IMR-90 (cell line): ENCODE results near the gene FMC1. TPM values are rescaled to one million over a fixed set of nuclear protein-coding genes. Genes with fewer than 3 reads are reported as not detected.

ENCODE experiments used
- ATAC-seq: fragments of 200-7000 bp; cut with Tn5 transposase; 2 replicates; pipeline ENCODE4 v1.9.1; 2020; ENCODE audit warnings: low read depth, mild to moderate bottlenecking, moderate library complexity
- BruUV-seq: library from RNA; stranded (reverse); fragments of 400-500 nt; replicated peaks from 2 replicates; lab custom pipeline; 2021; lab: Mats Ljungman, UMichigan
- CTCF ChIA-PET: fragments of 300-600 bp; formaldehyde crosslinking; extraction: SDS; loops from one replicate; lab custom pipeline; 2021; ENCODE audit warnings: antibody characterized with exemption; lab: Yijun Ruan, JAX
- POLR2A ChIA-PET: fragments of 300-600 bp; sonication (Branson Sonifier 250); formaldehyde crosslinking; loops from one replicate; lab custom pipeline; 2022; ENCODE audit warnings: antibody characterized with exemption; ENCODE audit not compliant: unreplicated experiment; lab: Charles Lee
- DNase-seq: peaks from one replicate; pipeline ENCODE4 v3.0.0; 2013
- H2AFZ ChIP-seq: replicated peaks from 2 replicates; pipeline ENCODE3; 2013; ENCODE audit warnings: low read length, mild to moderate bottlenecking; ENCODE audit not compliant: poor library complexity
- H2AK5ac ChIP-seq: 2 replicates; pipeline ENCODE4 v1.6.1; 2013; ENCODE audit warnings: low read depth, low read length, inconsistent platforms
- H2AK9ac ChIP-seq: replicated peaks from 2 replicates; pipeline ENCODE3; 2013; ENCODE audit warnings: mild to moderate bottlenecking, low read depth, low read length, moderate library complexity; ENCODE audit not compliant: poor library complexity
- H2BK120ac ChIP-seq: 2 replicates; pipeline ENCODE4 v1.6.1; 2013; ENCODE audit warnings: low read depth, low read length, inconsistent platforms
- H2BK15ac ChIP-seq: 3 replicates; pipeline ENCODE4 v1.6.1; 2013; ENCODE audit warnings: low read depth, low read length, inconsistent platforms
- H2BK20ac ChIP-seq: 2 replicates; pipeline ENCODE4 v1.6.1; 2013; ENCODE audit warnings: low read depth, mild to moderate bottlenecking, inconsistent platforms, low read length, moderate library complexity
- H2BK5ac ChIP-seq: 2 replicates; pipeline ENCODE4 v1.6.1; 2013; ENCODE audit warnings: mild to moderate bottlenecking, low read depth, low read length, inconsistent platforms; ENCODE audit not compliant: poor library complexity, severe bottlenecking
- H3K14ac ChIP-seq: replicated peaks from 2 replicates; pipeline ENCODE4 v1.6.1; 2013; ENCODE audit warnings: low read depth, low read length, inconsistent platforms
- H3K18ac ChIP-seq: 2 replicates; pipeline ENCODE4 v1.6.1; 2013; ENCODE audit warnings: low read depth, low read length, control low read depth
- H3K23ac ChIP-seq: 2 replicates; pipeline ENCODE4 v1.6.1; 2013; ENCODE audit warnings: low read depth, low read length, inconsistent platforms
- H3K27ac ChIP-seq: 2 replicates; pipeline ENCODE4 v1.5.1; 2013; ENCODE audit warnings: mild to moderate bottlenecking, control low read depth, low read length; ENCODE audit not compliant: insufficient read depth
- H3K27me3 ChIP-seq: 2 replicates; pipeline ENCODE4 v1.6.1; 2013; ENCODE audit warnings: low read length; ENCODE audit not compliant: control insufficient read depth, insufficient read depth
- H3K36me3 ChIP-seq: 2 replicates; pipeline ENCODE4 v1.6.1; 2013; ENCODE audit warnings: low read length, mixed read lengths; ENCODE audit not compliant: control insufficient read depth, insufficient read depth
- H3K4ac ChIP-seq: 2 replicates; pipeline ENCODE4 v1.6.1; 2013; ENCODE audit warnings: low read depth, low read length, inconsistent platforms
- H3K4me1 ChIP-seq: 2 replicates; pipeline ENCODE4 v1.6.1; 2013; ENCODE audit warnings: low read length, mixed read lengths; ENCODE audit not compliant: control insufficient read depth, insufficient read depth
- H3K4me2 ChIP-seq: 2 replicates; pipeline ENCODE4 v1.6.1; 2013; ENCODE audit warnings: low read depth, mild to moderate bottlenecking, control low read depth, low read length, moderate library complexity
- H3K4me3 ChIP-seq: 2 replicates; pipeline ENCODE4 v1.5.1; 2013; ENCODE audit warnings: low read depth, mild to moderate bottlenecking, control low read depth, low read length, moderate library complexity; ENCODE audit not compliant: insufficient read depth
- H3K56ac ChIP-seq: 2 replicates; pipeline ENCODE4 v1.6.1; 2013; ENCODE audit warnings: low read length, inconsistent platforms; ENCODE audit not compliant: insufficient read depth; ENCODE audit errors: extremely low read depth
- H3K79me1 ChIP-seq, 2 experiments: 2 replicates each; pipeline ENCODE4 v1.6.1; 2013; ENCODE audit warnings: low read length in 2 of 2, inconsistent platforms in 1 of 2, low read depth in 1 of 2
- H3K9ac ChIP-seq: 2 replicates; pipeline ENCODE4 v1.6.1; 2013; ENCODE audit warnings: low read depth, low read length, control low read depth
- H3K9me1 ChIP-seq: 2 replicates; pipeline ENCODE4 v1.6.1; 2013; ENCODE audit warnings: low read length, inconsistent platforms; ENCODE audit not compliant: insufficient read depth
- H3K9me3 ChIP-seq: 2 replicates; pipeline ENCODE4 v1.6.1; 2013; ENCODE audit warnings: low read length; ENCODE audit not compliant: control insufficient read depth, insufficient read depth
- H4K20me1 ChIP-seq: 2 replicates; pipeline ENCODE4 v1.6.1; 2013; ENCODE audit warnings: low read length, inconsistent platforms; ENCODE audit not compliant: insufficient read depth
- H4K5ac ChIP-seq: 2 replicates; pipeline ENCODE4 v1.6.1; 2013; ENCODE audit warnings: mild to moderate bottlenecking, low read depth, low read length, control low read depth
- H4K8ac ChIP-seq, 2 experiments: 2 replicates each; pipeline ENCODE4 v1.6.1; 2013; ENCODE audit warnings: low read depth in 2 of 2, low read length in 2 of 2, control low read depth in 1 of 2, inconsistent platforms in 1 of 2
- H4K91ac ChIP-seq: 2 replicates; pipeline ENCODE4 v1.6.1; 2013; ENCODE audit warnings: low read depth, low read length, inconsistent platforms; ENCODE audit not compliant: insufficient read depth
- BHLHE40 ChIP-seq: fragments of 150-350 bp; IDR thresholded peaks from 2 replicates; pipeline ENCODE4 v1.6.1; 2016; ENCODE audit warnings: mild to moderate bottlenecking, low read depth, low read length
- CEBPB ChIP-seq: IDR thresholded peaks from 2 replicates; pipeline ENCODE4 v1.6.1; 2012; ENCODE audit warnings: low read depth, low read length, improper control_type of control experiment
- CHD1 ChIP-seq: IDR thresholded peaks from 2 replicates; pipeline ENCODE4 v1.6.1; 2012; ENCODE audit warnings: low read depth, low read length, improper control_type of control experiment
- CTCF ChIP-seq: conservative IDR thresholded peaks from 2 replicates; pipeline ENCODE4 v1.5.1; 2012; ENCODE audit warnings: mild to moderate bottlenecking, low read depth, low read length, improper control_type of control experiment
- ELK1 ChIP-seq: fragments of 150-350 bp; IDR thresholded peaks from 2 replicates; pipeline ENCODE4 v1.6.1; 2016; ENCODE audit warnings: low read depth, mild to moderate bottlenecking, low read length, moderate library complexity, borderline replicate concordance
- FOS ChIP-seq: fragments of 150-350 bp; IDR thresholded peaks from 2 replicates; pipeline ENCODE4 v1.6.1; 2016; ENCODE audit warnings: low read depth, low read length
- MAFK ChIP-seq: IDR thresholded peaks from 2 replicates; pipeline ENCODE4 v1.6.1; 2012; ENCODE audit warnings: low read depth, low read length, improper control_type of control experiment
- MAZ ChIP-seq: IDR thresholded peaks from 2 replicates; pipeline ENCODE4 v1.6.1; 2012; ENCODE audit warnings: low read depth, mild to moderate bottlenecking, low read length, improper control_type of control experiment, moderate library complexity, borderline replicate concordance
- MXI1 ChIP-seq: IDR thresholded peaks from 2 replicates; pipeline ENCODE4 v1.6.1; 2012; ENCODE audit warnings: low read depth, mild to moderate bottlenecking, low read length, moderate library complexity, borderline replicate concordance
- NFE2L2 ChIP-seq: fragments of 150-350 bp; IDR thresholded peaks from 2 replicates; pipeline ENCODE4 v1.6.1; 2016; ENCODE audit warnings: low read depth, mild to moderate bottlenecking, low read length
- POLR2A ChIP-seq: IDR thresholded peaks from 2 replicates; pipeline ENCODE4 v1.6.1; 2012; ENCODE audit warnings: mild to moderate bottlenecking, low read depth, low read length
- RAD21 ChIP-seq: IDR thresholded peaks from 2 replicates; pipeline ENCODE4 v1.6.1; 2012; ENCODE audit warnings: low read length, improper control_type of control experiment
- RCOR1 ChIP-seq: IDR thresholded peaks from 2 replicates; pipeline ENCODE4 v1.6.1; 2012; ENCODE audit warnings: mild to moderate bottlenecking, low read length, improper control_type of control experiment; ENCODE audit not compliant: insufficient replicate concordance
- RFX5 ChIP-seq: IDR thresholded peaks from 2 replicates; pipeline ENCODE4 v1.8.0; 2012; ENCODE audit warnings: low read depth, mild to moderate bottlenecking, low read length, moderate library complexity
- SMC3 ChIP-seq: fragments of 150-350 bp; IDR thresholded peaks from 2 replicates; pipeline ENCODE4 v1.6.1; 2016; ENCODE audit warnings: low read depth, mild to moderate bottlenecking, antibody characterized with exemption, low read length, moderate library complexity
- USF2 ChIP-seq: fragments of 150-350 bp; IDR thresholded peaks from 2 replicates; pipeline ENCODE4 v1.6.1; 2017; ENCODE audit warnings: mild to moderate bottlenecking, antibody characterized with exemption, low read length, low read depth
- WGBS, 2 experiments: methylation state at CpG; one replicate each; pipeline versions ENCODE4 v1.1.5 to v1.1.7; 2013; ENCODE audit warnings: missing lambda C conversion rate in 2 of 2; ENCODE audit not compliant: insufficient read length in 1 of 2; ENCODE audit errors: extremely low coverage in 2 of 2; 5-methylcytosine and 5-hydroxymethylcytosine counted together
- dilution Hi-C: fragments of 300-500 bp; cut with HindIII; formaldehyde crosslinking; loops from one replicate; pipeline ENCODE4 v1.14.3; 2018; ENCODE audit warnings: low sequenced_read_pairs; ENCODE audit not compliant: unreplicated experiment
- in situ Hi-C: fragments of 300-500 bp; cut with MboI; formaldehyde crosslinking; loops from 3 replicates; pipeline ENCODE4 v1.14.3; 2019; ENCODE audit warnings: low sequenced_read_pairs, inconsistent platforms, mixed read lengths
- intact Hi-C: fragments of 100-400 bp; cut with micrococcal nuclease; formaldehyde crosslinking; loops from 2 replicates; pipeline ENCODE4 v1.10.0; 2022
- polyA plus RNA-seq, 3 experiments: library from polyadenylated mRNA; depleted of rRNA; stranded (reverse); fragments of >200 nt; gene quantifications; 2 replicates each; pipeline ENCODE4 v1.2.3, GENCODE V29; 2012; ENCODE audit warnings: low replicate concordance in 1 of 3
- total RNA-seq: library from RNA; depleted of rRNA; stranded (reverse); fragments of >200 nt; gene quantifications from 2 replicates; pipeline ENCODE4 v1.2.3, GENCODE V29; 2012

FMC1 gene
- total and polyA plus RNA-seq, 2 of the 4 experiments (the other 2 are of a cell fraction): 6.1 to 11.9 TPM

- ChIA-PET POLR2A (no interaction called here), CTCF (no interaction called here)
- ATAC-seq (no peak), DNase-seq (no peak)
- H4K20me1 ChIP-seq: no peaks in the 10 kb centered on the region
- no peak overlapping the region for H2BK15ac ChIP-seq
- intact Hi-C loops: no loop called here
- no peak overlapping the region for H3K14ac ChIP-seq
- no peak overlapping the region for H3K23ac ChIP-seq
- TF ChIP-seq RFX5 (no peak), USF2 (no peak), RCOR1 (no peak), POLR2A (no peak), NFE2L2 (no peak), SMC3 (no peak), RAD21 (no peak), CTCF (no peak), CHD1 (no peak), MAZ (no peak), BHLHE40 (no peak), CEBPB (no peak), MAFK (no peak), FOS (no peak), MXI1 (no peak), ELK1 (no peak)
- H3K27me3 ChIP-seq: no peaks in the 10 kb centered on the region
- no peak overlapping the region for H2AFZ ChIP-seq
- no peak overlapping the region for H3K9ac ChIP-seq
- no peaks in the 10 kb centered on the region for H3K9me3 ChIP-seq
- no peaks in the 10 kb centered on the region; the same call in 1 of the 2 replicates for H3K36me3 ChIP-seq
- no peak overlapping the region for H4K5ac ChIP-seq
- no peak overlapping the region for H3K4me2 ChIP-seq
- H3K4me1 ChIP-seq: 0 out of 2 replicates have a peak, but pooled peaks cover 2% of the 10 kb centered on the region
- H2BK5ac ChIP-seq: no peak overlapping the region
- H2AK5ac ChIP-seq: no peak overlapping the region
- no TSS peak for BruUV-seq
- H3K4ac ChIP-seq: no peak overlapping the region
- no peak overlapping the region for H2AK9ac ChIP-seq
- no peaks in the 10 kb centered on the region for H3K9me1 ChIP-seq
- in situ Hi-C loops: no loop called here
- H2BK20ac ChIP-seq: no peak overlapping the region
- no peak overlapping the region for H2BK120ac ChIP-seq
- no peak overlapping the region for H3K27ac ChIP-seq
- WGBS, 2 experiments: no CpG with 5 or more reads among the region's 1 CpG
- no peak overlapping the region for H3K18ac ChIP-seq
- H4K8ac ChIP-seq: no peak overlapping the region
- dilution Hi-C loops: no loop called here
- H3K4me3 ChIP-seq: no peak overlapping the region
- H4K91ac ChIP-seq: no peak overlapping the region
- no peak overlapping the region for H3K56ac ChIP-seq
- no peaks in the 10 kb centered on the region for H3K79me1 ChIP-seq
These were observed 36.6 kb upstream of the FMC1 start for GRCh38 chr7:139304517-139304916.
